GM21367 (cell line): ENCODE measurements around the gene NIPBL.
"Not testable (repeated sequence)": the region's sequence is repeated elsewhere in the genome, so short reads cannot be mapped to it uniquely, and the experiment has no call there.

ENCODE experiments used
- ATAC-seq: cut with Tn5 transposase; IDR thresholded peaks from one replicate; pipeline ENCODE4 v1.9.1; 2021; ENCODE audit not compliant: unreplicated experiment

NIPBL gene

DNA sequence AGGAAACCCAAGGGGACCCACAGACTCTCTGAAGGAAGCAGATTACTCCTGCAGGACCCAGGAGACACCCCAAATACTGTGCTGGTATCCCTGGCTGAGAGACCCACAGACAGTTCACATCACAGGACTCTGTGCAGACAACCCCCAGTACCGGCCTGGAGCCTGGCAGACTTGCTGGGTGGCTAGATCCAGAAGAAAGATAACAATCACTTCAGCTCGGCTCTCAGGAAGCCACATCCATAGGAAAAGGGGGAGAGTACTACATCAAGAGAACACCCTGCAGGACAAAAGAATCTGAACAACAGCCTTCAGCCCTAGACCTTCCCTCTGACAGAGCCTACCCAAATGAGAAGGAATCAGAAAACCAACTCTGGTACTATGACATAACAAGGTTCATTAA, 206.4 kb downstream of the NIPBL start:
- not testable (repeated sequence) for ATAC-seq

DNA sequence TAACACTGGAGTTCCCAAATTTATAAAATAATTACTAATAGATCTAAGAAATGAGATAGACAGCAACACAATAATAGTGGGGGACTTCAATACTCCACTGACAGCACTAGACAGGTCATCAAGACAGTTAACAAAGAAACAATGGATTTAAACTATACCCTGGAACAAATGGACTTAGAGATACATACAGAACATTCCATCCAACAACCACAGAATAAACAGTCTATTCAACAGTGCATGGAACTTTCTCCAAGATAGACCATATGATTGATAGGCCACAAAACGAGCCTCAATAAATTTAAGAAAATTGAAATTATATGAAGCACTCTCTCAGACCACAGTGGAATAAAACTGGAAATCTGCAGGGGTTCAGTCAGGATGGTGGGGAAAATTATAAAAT, 209.5 kb downstream of the NIPBL start:
- not testable (repeated sequence) for ATAC-seq

DNA sequence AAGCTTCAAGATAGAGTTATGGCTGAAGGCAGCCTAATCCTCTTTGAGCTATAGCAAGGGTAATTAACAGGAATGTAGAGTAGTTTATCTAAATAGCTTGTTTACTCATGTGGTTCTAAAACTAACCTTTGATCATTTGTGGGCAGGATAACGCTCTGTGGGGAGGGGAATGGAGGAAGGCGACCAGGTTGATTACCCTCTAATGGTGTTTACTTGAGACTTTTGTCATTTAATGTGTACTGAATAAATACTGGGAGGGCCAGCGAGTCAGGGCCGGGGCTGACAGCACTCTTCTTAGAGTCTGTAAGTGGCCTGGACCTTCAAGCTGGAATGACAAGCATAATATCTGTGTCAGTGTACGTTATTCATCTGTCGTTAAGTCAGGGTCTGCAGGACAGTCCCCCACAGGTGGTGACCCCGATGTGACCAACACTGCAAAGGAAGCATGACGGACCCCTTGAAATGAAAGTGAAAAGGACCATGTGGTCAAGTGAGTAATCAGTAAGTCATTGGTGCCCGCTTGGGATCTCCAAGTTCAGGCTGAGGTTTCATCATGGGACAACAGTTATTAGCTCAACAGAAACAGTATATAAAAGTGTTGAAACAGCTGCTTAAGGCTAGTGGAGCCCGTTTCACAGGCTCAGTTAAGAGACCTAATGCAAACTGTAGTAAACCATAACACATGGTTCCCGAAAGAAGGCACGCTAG, 210.1 kb downstream of the NIPBL start:
- no peak for ATAC-seq

DNA sequence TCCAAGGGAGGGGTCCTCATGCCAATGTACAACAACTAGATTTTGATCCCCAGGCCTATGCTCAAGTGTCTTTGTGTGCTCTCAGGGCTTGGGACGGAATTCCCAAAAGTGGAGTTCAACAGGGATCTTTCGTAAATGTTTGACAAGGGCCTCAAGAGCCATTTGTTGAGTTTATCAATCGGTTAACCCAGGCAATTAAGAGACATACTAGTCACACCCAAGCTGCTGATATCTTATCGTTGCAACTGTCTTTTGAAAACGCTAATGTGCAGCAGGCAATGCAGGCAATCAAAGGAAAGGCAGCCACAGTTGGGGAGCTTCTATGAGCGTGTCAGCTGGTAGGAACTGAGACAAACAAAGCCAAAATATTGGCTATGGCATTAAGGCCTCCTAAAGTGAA, 211.4 kb downstream of the NIPBL start:
- no peak for ATAC-seq

DNA sequence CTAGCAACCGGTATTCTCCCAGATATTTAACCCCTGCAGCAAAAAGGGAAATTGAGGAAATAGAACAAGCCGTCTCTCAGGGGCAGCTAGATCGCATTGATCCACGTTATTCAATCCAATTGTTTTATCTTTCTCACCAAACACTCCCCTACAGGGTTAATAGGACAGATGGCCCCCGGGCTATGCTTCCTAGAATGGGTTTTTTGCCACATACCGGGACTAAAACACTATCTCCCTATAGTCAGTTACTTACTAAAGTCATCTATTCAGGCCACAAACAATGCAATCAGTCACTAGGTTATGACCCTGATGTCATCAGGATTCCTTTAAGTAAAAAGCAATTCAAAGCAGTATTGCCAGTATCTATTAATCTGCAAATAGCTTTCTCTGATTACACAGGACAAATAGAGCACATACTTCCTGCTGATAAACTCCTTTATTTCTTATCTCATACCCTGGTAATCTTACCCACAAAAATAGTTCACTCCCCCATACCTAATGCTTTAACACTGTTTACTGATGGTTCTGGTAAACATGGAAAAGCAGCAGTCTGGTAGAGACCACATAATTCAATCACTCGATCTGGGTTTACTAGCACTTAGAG, 213.7 kb downstream of the NIPBL start:
- ATAC-seq = no peak

DNA sequence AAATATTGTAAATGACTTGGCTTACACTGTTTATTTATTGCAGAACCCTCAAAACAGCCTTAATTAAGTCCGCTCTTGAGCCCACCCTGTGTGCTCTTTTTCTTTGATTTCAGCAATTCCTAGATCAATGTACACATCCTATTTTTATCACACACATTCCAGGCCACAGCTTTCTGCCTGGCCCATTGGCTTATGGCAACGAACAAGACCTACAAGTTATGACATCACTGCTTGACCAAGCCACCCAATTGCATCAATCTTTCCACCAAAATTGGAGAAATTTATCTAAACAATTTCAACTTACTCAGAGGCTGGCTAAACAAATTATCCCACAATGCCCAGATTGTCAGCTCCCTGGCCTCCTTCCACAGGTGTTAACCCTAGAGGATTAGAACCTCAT, 214.2 kb downstream of the NIPBL start:
- no peak for ATAC-seq

DNA sequence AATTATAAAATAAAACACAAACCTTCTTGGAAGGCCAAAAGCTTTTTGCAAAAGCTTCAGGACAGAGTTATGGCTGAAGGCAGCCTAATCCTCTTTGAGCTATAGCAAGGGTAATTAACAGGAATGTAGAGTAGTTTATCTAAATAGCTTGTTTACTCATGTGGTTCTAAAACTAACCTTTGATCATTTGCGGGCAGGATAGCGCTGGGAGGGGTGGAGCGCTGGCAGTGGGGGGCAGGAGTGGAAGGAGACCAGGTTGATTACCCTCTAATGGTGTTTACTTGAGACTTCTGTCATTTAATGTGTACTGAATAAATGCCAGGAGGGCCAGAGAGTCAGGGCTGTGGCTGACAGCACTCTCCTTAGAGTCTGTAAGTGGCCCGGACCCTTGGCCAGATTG, 217.2 kb downstream of the NIPBL start:
- ATAC-seq = not testable (repeated sequence)

DNA sequence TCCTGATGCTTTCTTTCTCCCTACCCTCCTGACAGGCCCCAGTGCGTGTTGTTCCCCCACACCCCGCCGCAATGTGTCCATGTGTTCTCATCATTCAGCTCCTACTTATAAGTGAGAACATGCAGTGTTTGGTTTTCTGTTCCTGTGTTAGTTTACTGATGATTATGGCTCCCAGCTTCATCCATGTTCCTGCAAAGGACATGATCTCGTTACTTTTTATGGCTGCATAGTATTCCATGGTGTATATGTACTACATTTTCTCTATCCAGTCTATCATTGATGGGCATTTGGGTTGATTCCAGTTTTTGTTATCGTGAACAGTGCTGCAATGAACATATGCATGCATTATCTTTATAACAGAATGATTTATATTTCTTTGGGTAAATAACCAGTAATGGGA, 222.7 kb downstream of the NIPBL start:
- not testable (repeated sequence) for ATAC-seq

DNA sequence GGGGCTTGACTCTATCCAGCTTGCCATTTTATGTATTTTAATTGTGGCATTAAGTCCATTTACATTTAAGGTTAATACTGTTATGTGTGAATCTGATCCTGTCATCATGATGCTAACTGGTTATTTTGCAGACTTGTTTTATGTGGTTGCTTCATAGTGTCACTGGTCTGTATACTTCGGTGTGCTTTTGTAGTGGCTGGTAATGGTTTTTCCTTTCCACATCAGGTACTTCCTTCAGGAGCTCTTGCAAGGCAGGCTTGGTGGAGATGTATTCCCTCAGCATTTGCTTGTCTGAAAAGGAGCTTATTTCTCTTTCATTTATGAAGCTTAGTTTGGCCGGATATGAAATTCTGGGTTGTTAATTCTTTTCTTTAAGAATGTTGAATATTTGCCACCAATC, 226.7 kb downstream of the NIPBL start:
- no peak for ATAC-seq

DNA sequence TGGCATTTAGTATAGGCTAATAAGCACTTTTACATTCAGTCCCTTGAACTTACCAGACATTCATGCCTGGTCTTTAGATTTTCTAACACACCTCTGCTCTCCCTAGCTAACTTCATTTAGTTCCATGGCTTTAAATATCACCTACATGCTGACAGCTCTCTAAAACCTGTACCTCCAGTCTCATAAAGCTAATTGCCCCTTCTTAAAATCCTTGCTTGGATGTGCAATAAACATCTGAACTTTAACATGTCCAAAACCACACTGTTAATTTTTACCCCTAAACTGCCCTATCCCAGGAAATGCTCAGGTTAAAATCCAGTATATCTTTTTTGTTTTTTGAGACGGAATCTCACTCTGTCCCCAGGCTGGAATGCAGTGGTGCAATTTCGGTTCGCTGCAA, 232.8 kb downstream of the NIPBL start:
- no peak for ATAC-seq

DNA sequence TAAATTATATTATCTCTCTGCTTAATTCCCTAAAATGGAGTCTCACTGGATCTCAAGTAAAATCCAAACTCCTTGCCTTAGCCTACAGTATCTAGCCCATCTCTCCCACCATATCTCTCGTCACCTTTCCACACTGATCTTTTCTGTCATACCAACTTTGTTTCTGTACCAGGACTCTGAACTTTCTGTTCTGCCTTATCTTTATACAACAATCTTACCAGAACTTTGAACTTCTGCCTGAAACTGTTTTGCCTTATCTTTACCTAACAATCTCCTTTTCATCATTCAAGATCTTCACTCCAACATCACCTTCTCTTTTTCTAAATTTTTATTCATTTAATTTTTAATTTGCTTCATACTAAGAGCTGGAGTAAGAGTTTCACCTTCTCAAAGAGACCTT, 233.6 kb downstream of the NIPBL start:
- ATAC-seq = no peak

DNA sequence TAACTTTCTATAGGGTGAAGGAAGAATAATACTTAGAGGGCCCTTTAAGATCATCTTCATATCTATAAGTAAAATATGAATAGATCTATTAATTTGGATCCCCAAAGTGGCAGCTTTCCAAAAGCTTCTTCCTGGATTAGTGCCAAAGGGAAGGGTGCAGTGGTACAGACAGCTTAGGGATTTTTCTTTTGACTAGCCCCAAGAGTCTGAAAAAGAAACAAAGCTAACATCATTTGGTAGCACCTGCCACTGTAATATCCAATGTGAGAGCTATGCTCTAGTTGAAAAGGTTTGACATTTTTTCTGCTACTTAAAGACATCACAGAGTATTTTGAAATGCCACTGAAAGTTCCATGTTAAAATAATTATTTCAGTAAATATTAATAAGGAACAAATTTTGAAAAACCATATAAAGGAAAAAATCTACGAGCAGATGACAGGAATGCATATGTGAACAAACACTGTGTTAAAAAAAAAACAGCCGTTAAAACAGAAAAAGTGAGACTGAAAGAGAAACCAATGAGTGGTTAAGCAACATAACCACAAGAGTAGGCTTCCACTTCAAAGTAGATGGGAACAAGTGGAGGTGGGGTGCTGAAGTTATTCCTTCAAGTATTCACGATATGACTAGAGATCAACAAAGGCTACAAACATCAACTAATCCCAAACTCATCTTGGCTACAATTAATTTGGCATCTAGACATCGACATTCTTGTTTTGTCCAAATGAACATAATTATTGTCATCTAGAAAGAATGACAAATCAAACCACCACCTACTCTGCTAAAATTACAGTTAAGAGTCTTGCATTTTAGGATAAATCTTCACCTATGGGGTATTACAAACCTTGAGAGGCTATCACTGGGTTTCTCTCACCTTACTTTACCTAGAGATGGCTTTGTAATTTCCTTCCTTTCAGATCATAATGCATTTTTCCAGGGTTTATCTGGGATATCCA, 235.1 kb downstream of the NIPBL start:
- ATAC-seq = peak; percentile 89

DNA sequence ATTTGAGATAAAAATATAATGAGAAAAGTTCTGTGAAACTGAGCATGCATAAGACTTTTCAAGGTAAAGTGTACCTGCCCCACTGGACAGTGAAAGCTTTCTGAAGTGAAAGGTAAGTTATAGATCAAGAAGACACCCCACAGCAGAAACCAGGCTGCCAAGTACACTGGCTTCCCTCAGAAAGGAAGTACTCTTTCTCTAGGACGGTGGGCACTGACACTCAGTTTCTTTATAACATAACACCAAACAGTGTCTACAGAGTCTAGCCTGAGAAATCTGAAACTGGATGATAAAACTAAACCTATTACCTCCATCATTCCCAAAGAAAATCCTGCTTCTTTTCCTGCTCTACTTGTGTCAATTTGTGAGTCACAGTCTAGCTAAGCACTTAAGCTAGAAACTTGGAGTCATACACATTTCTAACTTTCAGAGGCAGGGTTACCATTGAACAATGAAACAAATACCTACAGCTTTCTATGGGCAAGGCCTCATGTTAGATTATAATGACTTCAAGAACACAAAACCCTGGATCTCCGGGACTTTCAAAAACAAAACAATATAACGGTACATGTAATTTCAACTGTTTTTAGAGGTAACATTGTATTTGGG, 235.9 kb downstream of the NIPBL start:
- no peak for ATAC-seq
